HEK293 (cell line): ENCODE measurements around the gene ZNF25.

Source experiments
- GLIS1 ChIP-seq: fragments of 450-650 bp; formaldehyde crosslinking; IDR thresholded peaks from 2 replicates; pipeline ENCODE4 v1.5.1; 2016; ENCODE audit warnings: missing biosample characterization, missing genetic modification characterization
- KLF9 ChIP-seq: fragments of 450-650 bp; formaldehyde crosslinking; IDR thresholded peaks from 2 replicates; pipeline ENCODE4 v1.5.1; 2016; ENCODE audit warnings: missing biosample characterization, missing genetic modification characterization, low read depth
- MZF1 ChIP-seq: fragments of 450-650 bp; formaldehyde crosslinking; IDR thresholded peaks from 2 replicates; pipeline ENCODE4 v1.5.1; 2017; ENCODE audit warnings: missing biosample characterization, missing genetic modification characterization, borderline replicate concordance
- PRDM1 ChIP-seq: fragments of 450-650 bp; formaldehyde crosslinking; IDR thresholded peaks from 2 replicates; pipeline ENCODE4; 2016; ENCODE audit warnings: missing biosample characterization, missing genetic modification characterization
- SETDB1 ChIP-seq: IDR thresholded peaks from one replicate; pipeline ENCODE4 v1.6.1; 2017; ENCODE audit warnings: mild to moderate bottlenecking, low read length, moderate library complexity, mixed read lengths; ENCODE audit not compliant: insufficient read length
- YY1 ChIP-seq: fragments of 450-650 bp; formaldehyde crosslinking; IDR thresholded peaks from 2 replicates; pipeline ENCODE4 v1.5.1; 2018; ENCODE audit warnings: missing biosample characterization, missing genetic modification characterization
- ZNF121 ChIP-seq: fragments of 450-650 bp; formaldehyde crosslinking; IDR thresholded peaks from 2 replicates; pipeline ENCODE4 v1.5.1; 2016; ENCODE audit warnings: missing biosample characterization, missing genetic modification characterization
- ZNF175 ChIP-seq: fragments of 450-650 bp; formaldehyde crosslinking; IDR thresholded peaks from 2 replicates; pipeline ENCODE4 v1.5.1; 2016; ENCODE audit warnings: missing biosample characterization, missing genetic modification characterization
- ZNF184 ChIP-seq: fragments of 450-650 bp; IDR thresholded peaks from 2 replicates; pipeline ENCODE4 v1.5.1; 2018; ENCODE audit warnings: missing biosample characterization, mild to moderate bottlenecking, missing genetic modification characterization
- ZNF19 ChIP-seq: fragments of 450-650 bp; formaldehyde crosslinking; IDR thresholded peaks from 2 replicates; pipeline ENCODE4; 2016; ENCODE audit warnings: missing biosample characterization, missing genetic modification characterization, low read depth
- ZNF223 ChIP-seq: fragments of 450-650 bp; formaldehyde crosslinking; IDR thresholded peaks from 2 replicates; pipeline ENCODE4 v1.5.1; 2016; ENCODE audit warnings: missing biosample characterization, missing genetic modification characterization
- ZNF274 ChIP-seq, 2 experiments: fragments of 200-500 bp in 1 of 2; fragments of 450-650 bp in 1 of 2; sonication (Bioruptor generic) in 1 of 2; formaldehyde crosslinking in 1 of 2; IDR thresholded peaks; 2 replicates each; pipeline versions ENCODE4 v1.5.1 to v1.6.1; 2014 to 2016; ENCODE audit warnings: borderline replicate concordance in 1 of 2, inconsistent platforms in 1 of 2, low read length in 1 of 2, missing biosample characterization in 1 of 2, missing genetic modification characterization in 1 of 2
- ZNF391 ChIP-seq: fragments of 450-650 bp; formaldehyde crosslinking; IDR thresholded peaks from 2 replicates; pipeline ENCODE4 v1.5.1; 2016; ENCODE audit warnings: low read depth, missing biosample characterization, missing genetic modification characterization, borderline replicate concordance
- ZNF423 ChIP-seq: fragments of 450-650 bp; formaldehyde crosslinking; IDR thresholded peaks from 2 replicates; pipeline ENCODE4 v1.5.1; 2016; ENCODE audit warnings: missing biosample characterization, missing genetic modification characterization
- ZNF473 ChIP-seq: fragments of 450-650 bp; formaldehyde crosslinking; IDR thresholded peaks from 2 replicates; pipeline ENCODE4 v1.5.1; 2017; ENCODE audit warnings: missing biosample characterization, missing genetic modification characterization
- ZNF501 ChIP-seq: fragments of 450-650 bp; formaldehyde crosslinking; IDR thresholded peaks from 2 replicates; pipeline ENCODE4 v1.5.1; 2016; ENCODE audit warnings: missing biosample characterization, missing genetic modification characterization
- ZNF514 ChIP-seq: fragments of 450-650 bp; formaldehyde crosslinking; IDR thresholded peaks from 2 replicates; pipeline ENCODE4 v1.5.1; 2016; ENCODE audit warnings: missing biosample characterization, missing genetic modification characterization
- ZNF561 ChIP-seq: fragments of 450-650 bp; IDR thresholded peaks from 2 replicates; pipeline ENCODE4 v1.5.1; 2018; ENCODE audit warnings: missing biosample characterization, missing genetic modification characterization, borderline replicate concordance
- ZNF571 ChIP-seq: fragments of 450-650 bp; formaldehyde crosslinking; IDR thresholded peaks from 2 replicates; pipeline ENCODE4 v1.5.0; 2017; ENCODE audit warnings: missing biosample characterization, missing genetic modification characterization
- ZNF629 ChIP-seq: fragments of 450-650 bp; formaldehyde crosslinking; IDR thresholded peaks from 2 replicates; pipeline ENCODE4 v1.5.1; 2017; ENCODE audit warnings: missing biosample characterization, missing genetic modification characterization
- ZSCAN16 ChIP-seq: fragments of 450-650 bp; formaldehyde crosslinking; IDR thresholded peaks from 2 replicates; pipeline ENCODE4 v1.5.1; 2016; ENCODE audit warnings: missing biosample characterization, missing genetic modification characterization
- TF ChIP-seq, protein P1 (sequence below): fragments of 450-650 bp; formaldehyde crosslinking; IDR thresholded peaks from 2 replicates; pipeline ENCODE4 v1.5.1; 2016; ENCODE audit warnings: missing biosample characterization, missing genetic modification characterization, borderline replicate concordance
- TF ChIP-seq, protein P2 (sequence below): fragments of 450-650 bp; formaldehyde crosslinking; IDR thresholded peaks from 2 replicates; pipeline ENCODE4 v1.5.1; 2016; ENCODE audit warnings: missing biosample characterization, missing genetic modification characterization
- TF ChIP-seq, protein P3 (sequence below): fragments of 450-650 bp; formaldehyde crosslinking; IDR thresholded peaks from 2 replicates; pipeline ENCODE4 v1.5.1; 2016; ENCODE audit warnings: missing biosample characterization, missing genetic modification characterization
- TF ChIP-seq, protein P4 (sequence below): fragments of 450-650 bp; formaldehyde crosslinking; IDR thresholded peaks from 2 replicates; pipeline ENCODE4 v1.5.1; 2016; ENCODE audit warnings: missing biosample characterization, missing genetic modification characterization
- TF ChIP-seq, protein P5 (sequence below): fragments of 450-650 bp; IDR thresholded peaks from 2 replicates; pipeline ENCODE4 v1.5.1; 2018; ENCODE audit warnings: missing biosample characterization, missing genetic modification characterization
- TF ChIP-seq, protein P6 (sequence below): fragments of 450-650 bp; formaldehyde crosslinking; IDR thresholded peaks from 2 replicates; pipeline ENCODE4 v1.5.1; 2017; ENCODE audit warnings: missing biosample characterization, missing genetic modification characterization

The ZNF25 gene

DNA sequence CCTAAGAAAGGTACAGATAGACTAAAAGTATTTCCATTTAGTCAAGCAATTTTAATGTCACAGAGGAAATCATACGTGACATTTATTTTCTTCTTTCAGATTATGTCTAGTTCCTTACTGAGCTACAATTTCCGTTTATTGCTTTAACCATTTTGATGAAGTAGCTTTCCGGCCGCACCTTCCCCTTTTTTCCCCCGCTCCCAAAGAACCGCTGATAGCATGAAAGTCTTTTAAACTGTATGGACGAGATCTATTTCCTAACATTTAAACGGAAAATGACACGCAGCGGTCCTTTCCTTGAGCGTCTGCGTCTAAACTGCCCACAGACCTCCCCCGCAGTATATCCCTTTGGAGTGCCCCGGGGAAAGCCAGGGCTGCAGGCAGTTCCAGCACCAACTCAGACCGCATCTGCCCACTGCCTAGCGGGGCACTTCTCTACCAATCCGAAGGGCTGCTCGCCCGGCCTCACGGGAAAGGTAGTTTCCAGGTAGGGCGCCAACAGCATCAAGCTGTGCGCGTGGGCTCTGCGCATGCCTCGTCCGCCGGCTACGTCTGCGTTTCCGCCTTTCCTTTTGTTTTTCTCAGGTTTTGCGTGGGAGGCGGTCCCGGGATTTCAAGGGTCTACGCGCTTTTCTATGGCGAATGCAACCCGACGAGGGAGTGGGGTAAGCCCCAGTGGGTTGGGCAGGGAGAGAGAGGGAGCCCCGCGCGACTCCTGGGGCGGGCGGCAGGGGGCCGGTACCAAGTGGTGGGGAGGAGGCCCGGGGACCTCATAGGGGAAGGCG is 33.9 kb upstream of the ZNF25 start, which contains the start of gene ZNF33A (continued):
- TF ChIP-seq, protein P1, sequence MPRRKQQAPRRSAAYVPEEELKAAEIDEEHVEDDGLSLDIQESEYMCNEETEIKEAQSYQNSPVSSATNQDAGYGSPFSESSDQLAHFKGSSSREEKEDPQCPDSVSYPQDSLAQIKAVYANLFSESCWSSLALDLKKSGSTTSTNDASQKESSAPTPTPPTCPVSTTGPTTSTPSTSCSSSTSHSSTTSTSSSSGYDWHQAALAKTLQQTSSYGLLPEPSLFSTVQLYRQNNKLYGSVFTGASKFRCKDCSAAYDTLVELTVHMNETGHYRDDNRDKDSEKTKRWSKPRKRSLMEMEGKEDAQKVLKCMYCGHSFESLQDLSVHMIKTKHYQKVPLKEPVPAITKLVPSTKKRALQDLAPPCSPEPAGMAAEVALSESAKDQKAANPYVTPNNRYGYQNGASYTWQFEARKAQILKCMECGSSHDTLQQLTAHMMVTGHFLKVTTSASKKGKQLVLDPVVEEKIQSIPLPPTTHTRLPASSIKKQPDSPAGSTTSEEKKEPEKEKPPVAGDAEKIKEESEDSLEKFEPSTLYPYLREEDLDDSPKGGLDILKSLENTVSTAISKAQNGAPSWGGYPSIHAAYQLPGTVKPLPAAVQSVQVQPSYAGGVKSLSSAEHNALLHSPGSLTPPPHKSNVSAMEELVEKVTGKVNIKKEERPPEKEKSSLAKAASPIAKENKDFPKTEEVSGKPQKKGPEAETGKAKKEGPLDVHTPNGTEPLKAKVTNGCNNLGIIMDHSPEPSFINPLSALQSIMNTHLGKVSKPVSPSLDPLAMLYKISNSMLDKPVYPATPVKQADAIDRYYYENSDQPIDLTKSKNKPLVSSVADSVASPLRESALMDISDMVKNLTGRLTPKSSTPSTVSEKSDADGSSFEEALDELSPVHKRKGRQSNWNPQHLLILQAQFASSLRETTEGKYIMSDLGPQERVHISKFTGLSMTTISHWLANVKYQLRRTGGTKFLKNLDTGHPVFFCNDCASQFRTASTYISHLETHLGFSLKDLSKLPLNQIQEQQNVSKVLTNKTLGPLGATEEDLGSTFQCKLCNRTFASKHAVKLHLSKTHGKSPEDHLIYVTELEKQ (tag by site-specific recombination) = no peak
- TF ChIP-seq ZNF274 (IDR thresholded peaks at IDR 0.05; ENCODE audit: low read length) (no peak), ZNF274 (tag by site-specific recombination; IDR thresholded peaks at IDR 0.05; ENCODE audit: borderline replicate concordance) (no peak), PRDM1 (tag by site-specific recombination) (0 out of 2 replicates have a peak, but pooled peaks have one; percentile 26), ZNF223 (tag by site-specific recombination) (no peak), ZNF19 (tag by site-specific recombination) (no peak), ZNF561 (tag by site-specific recombination) (no peak), ZNF571 (no peak), ZNF501 (tag by site-specific recombination) (no peak; the same call in 1 of the 2 replicates), ZNF514 (no peak), ZNF175 (tag by site-specific recombination) (no peak), ZNF391 (tag by site-specific recombination) (no peak), ZNF423 (tag by site-specific recombination) (no peak), SETDB1 (no peak), YY1 (tag by site-specific recombination) (0 out of 2 replicates have a peak, but pooled peaks have one; percentile 19), ZNF629 (tag by site-specific recombination) (no peak), GLIS1 (tag by site-specific recombination) (no peak), ZNF184 (tag by site-specific recombination) (no peak), ZNF473 (tag by site-specific recombination) (no peak), KLF9 (no peak), MZF1 (tag by site-specific recombination) (peak; percentile 25; the same call in 1 of the 2 replicates), ZSCAN16 (tag by site-specific recombination) (no peak), ZNF121 (no peak)
- TF ChIP-seq, protein P2, sequence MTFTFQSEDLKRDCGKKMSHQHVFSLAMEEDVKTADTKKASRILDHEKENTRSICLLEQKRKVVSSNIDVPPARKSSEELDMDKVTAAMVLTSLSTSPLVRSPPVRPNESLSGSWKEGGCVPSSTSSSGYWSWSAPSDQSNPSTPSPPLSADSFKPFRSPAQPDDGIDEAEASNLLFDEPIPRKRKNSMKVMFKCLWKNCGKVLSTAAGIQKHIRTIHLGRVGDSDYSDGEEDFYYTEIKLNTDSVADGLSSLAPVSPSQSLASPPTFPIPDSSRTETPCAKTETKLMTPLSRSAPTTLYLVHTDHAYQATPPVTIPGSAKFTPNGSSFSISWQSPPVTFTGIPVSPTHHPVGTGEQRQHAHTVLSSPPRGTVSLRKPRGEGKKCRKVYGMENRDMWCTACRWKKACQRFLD (tag by site-specific recombination) = no peak
- TF ChIP-seq, protein P3, sequence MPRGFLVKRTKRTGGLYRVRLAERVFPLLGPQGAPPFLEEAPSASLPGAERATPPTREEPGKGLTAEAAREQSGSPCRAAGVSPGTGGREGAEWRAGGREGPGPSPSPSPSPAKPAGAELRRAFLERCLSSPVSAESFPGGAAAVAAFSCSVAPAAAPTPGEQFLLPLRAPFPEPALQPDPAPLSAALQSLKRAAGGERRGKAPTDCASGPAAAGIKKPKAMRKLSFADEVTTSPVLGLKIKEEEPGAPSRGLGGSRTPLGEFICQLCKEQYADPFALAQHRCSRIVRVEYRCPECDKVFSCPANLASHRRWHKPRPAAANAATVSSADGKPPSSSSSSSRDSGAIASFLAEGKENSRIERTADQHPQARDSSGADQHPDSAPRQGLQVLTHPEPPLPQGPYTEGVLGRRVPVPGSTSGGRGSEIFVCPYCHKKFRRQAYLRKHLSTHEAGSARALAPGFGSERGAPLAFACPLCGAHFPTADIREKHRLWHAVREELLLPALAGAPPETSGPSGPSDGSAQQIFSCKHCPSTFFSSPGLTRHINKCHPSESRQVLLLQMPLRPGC (tag by site-specific recombination) = no peak
- TF ChIP-seq, protein P4, sequence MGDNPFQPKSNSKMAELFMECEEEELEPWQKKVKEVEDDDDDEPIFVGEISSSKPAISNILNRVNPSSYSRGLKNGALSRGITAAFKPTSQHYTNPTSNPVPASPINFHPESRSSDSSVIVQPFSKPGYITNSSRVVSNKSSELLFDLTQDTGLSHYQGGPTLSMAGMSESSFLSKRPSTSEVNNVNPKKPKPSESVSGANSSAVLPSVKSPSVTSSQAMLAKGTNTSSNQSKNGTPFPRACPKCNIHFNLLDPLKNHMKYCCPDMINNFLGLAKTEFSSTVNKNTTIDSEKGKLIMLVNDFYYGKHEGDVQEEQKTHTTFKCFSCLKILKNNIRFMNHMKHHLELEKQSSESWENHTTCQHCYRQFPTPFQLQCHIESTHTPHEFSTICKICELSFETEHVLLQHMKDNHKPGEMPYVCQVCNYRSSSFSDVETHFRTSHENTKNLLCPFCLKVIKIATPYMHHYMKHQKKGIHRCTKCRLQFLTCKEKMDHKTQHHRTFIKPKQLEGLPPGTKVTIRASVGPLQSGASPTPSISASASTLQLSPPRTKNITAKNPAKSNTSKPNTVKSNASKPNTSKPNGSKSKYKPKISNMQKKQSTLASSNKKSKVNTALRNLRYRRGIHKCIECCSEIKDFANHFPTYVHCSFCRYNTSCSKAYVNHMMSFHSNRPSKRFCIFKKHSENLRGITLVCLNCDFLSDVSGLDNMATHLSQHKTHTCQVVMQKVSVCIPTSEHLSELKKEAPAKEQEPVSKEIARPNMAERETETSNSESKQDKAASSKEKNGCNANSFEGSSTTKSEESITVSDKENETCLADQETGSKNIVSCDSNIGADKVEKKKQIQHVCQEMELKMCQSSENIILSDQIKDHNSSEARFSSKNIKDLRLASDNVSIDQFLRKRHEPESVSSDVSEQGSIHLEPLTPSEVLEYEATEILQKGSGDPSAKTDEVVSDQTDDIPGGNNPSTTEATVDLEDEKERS (tag by site-specific recombination) = no peak
- TF ChIP-seq, protein P5, sequence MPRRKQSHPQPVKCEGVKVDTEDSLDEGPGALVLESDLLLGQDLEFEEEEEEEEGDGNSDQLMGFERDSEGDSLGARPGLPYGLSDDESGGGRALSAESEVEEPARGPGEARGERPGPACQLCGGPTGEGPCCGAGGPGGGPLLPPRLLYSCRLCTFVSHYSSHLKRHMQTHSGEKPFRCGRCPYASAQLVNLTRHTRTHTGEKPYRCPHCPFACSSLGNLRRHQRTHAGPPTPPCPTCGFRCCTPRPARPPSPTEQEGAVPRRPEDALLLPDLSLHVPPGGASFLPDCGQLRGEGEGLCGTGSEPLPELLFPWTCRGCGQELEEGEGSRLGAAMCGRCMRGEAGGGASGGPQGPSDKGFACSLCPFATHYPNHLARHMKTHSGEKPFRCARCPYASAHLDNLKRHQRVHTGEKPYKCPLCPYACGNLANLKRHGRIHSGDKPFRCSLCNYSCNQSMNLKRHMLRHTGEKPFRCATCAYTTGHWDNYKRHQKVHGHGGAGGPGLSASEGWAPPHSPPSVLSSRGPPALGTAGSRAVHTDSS = no peak
- TF ChIP-seq, protein P6, sequence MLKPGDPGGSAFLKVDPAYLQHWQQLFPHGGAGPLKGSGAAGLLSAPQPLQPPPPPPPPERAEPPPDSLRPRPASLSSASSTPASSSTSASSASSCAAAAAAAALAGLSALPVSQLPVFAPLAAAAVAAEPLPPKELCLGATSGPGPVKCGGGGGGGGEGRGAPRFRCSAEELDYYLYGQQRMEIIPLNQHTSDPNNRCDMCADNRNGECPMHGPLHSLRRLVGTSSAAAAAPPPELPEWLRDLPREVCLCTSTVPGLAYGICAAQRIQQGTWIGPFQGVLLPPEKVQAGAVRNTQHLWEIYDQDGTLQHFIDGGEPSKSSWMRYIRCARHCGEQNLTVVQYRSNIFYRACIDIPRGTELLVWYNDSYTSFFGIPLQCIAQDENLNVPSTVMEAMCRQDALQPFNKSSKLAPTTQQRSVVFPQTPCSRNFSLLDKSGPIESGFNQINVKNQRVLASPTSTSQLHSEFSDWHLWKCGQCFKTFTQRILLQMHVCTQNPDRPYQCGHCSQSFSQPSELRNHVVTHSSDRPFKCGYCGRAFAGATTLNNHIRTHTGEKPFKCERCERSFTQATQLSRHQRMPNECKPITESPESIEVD (tag by site-specific recombination) = no peak
